ENCODE data around the gene S100PBP.
"Not testable (repeated sequence)": the region's sequence is repeated elsewhere in the genome, so short reads cannot be mapped to it uniquely, and the experiment has no call there.

Gene S100PBP

DNA sequence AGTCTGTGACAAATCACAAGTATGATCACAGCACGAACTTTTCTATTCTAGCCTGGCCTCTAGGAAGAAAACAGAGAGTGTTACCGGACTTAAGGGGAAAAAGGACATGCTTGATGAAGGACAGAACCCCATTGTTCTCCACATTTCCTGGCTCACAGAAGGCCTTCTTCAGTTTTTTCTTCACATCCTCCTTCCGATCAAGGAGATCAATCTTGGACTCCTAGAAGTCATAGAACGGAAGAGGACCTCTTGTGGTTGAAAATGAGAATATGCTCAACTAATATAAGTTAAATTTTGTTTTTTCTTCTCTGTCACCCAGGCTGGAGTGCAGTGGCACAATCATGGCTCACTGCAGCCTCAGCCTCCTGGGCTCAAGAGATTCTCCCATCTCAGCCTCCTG, 30.6 kb upstream of the S100PBP start:
- DNase-seq: no peak

DNA sequence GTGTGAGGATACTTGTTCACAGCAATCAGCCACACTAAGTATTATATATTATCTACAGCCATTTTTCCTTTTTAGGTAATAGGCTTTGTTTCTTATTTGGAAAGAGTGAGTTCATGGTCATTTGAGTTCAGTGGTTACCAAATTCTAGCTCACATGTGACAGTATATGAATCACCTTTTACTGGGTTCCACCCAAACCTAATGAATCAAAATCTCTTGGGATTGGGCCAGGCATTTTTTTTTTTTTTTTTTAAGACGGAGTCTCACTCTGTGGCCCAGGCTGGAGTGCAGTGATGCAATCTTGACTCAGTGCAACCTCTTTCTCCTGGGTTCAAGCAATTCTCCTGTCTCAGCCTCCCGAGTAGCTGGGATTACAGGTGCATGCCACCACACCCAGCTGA, 28.1 kb upstream of the S100PBP start:
- peak; percentile 39 for DNase-seq

DNA sequence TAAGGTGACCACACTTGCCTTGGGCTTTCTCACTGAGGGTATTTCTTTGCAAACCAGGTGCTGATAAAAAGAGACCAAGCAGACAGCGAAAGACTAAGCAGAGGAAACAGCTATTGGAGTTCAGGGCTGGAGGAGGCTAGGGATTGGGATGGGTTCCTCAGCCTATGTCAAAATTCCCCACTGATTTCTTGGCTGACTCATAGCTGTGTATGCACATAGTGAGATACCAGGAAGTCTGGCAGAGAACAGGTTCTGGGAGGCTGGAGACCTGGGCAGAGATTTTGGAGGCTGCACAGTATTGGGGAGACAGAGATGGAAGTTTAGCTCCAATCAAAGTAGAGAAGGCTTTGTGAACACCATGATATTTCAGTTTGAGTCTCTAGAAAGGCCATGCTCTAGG, 25.6 kb upstream of the S100PBP start:
- no peak for DNase-seq

DNA sequence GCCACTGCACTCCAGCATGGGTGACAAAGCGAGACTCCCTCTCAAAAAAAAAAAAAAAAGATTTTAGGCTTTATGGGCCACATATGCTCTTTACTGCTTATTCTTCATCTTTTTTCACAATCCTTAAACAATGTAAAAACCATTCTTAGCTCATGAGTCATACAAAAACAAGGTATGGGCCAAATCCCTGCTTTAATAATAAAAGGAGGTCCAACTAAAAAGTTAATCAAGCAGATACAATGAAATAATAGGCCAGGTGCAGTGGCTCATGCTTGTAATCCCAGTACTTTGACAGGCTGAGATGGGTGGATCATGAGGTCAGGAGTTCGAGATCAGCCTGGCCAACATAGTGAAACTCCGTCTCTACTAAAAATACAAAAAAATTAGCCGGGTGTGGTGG, 21.7 kb upstream of the S100PBP start:
- peak; percentile 50 for DNase-seq

DNA sequence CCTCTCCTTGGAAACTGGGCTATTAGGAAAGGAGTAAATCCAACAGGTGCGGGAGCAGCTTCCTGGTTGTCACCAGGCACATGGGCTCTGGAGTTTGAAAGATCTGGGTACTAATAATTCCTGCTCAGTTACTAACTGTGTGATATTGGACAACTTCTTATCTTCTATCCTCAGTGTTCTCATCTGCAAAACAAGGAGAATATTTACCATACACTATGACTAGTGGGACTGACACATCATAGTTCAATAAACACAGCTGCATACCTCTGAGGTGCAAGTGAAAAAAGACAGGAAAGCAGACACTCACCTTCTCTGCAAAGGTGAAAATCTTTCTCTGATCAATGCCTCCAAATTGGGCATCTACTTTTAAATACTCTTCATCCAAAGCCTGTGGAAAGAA, 20.0 kb upstream of the S100PBP start:
- DNase-seq: no peak

DNA sequence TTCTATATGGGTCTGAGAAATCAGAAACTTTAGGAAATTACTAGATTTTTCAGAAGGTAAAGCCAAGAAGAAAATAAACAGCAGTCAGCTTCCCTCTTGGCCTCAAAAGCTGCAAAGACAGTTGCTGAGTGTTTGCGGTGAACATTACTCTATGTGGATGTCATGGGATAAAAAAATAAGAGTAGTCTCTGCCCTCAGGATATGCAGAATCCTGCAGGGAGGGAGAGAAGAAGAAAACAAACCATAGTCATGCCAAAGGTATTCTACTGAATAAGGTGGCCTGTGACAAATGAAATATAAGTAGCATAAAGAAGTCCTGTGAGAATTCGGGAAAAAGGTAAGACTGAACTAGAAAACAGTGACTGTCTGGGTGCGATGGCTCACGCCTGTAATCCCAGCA, 19.3 kb upstream of the S100PBP start:
- DNase-seq: no peak

DNA sequence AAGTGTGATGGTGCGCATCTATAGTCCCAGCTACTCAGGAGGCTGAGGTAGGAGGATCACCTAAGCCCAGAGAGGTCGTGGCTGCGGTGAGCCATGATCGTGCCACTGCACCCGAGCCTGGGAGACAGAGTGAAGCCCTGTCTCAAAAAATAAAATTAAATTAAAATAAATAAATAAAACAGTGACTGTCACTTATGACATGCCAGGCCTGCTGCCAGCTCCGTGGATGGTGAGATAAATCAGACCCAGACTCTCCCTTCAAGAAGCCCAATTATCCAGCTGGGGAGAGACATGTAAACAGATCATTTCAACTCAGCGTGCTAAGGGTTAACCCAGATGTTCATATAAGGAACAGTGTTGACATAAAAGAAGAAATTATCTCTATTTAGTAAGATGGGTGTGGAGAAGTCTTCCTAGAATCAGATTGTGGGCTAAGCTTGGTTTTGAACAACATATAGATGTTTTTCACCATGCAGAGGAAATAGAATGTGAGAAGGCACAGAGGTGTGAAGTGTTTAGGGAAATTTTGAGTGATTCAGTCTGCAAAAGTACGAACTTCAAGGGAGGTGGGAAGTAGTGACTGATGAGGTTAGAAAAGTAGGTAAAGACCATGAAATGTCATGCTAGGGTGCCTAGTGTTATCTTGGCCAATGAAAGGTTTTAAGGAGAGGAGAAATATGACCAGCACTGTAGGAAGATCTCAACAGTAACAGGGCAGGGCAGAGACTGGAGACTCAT, 18.6 kb upstream of the S100PBP start:
- DNase-seq: no peak

DNA sequence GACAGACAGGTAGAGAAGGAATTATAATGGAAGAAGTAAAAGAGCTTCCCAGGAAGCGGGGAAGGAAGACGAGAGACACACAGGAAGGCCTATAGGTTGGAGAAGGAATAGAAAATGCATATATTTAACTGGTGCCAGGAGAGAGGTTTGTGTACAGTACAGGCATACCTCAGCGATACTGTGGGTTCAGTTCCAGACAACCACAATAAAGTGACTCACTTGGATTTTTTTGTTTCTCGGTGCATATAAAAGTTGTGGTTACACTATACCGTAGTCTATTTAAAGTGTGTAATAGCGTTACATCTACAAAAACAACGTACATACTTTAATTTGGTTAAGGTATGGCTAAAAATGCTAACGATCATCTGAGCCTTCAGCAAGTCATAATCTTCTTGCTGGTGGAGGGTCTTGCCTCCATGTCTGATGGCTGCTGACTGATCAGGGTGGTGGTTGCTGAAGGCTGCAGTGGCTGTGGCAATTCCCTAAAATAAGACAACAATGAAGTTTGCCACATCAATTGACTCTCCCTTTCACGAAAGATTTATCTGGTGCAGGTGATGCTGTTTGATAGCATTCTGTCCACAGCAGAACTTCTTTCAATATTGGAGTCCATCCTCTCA, 16.2 kb upstream of the S100PBP start:
- DNase-seq: no peak

DNA sequence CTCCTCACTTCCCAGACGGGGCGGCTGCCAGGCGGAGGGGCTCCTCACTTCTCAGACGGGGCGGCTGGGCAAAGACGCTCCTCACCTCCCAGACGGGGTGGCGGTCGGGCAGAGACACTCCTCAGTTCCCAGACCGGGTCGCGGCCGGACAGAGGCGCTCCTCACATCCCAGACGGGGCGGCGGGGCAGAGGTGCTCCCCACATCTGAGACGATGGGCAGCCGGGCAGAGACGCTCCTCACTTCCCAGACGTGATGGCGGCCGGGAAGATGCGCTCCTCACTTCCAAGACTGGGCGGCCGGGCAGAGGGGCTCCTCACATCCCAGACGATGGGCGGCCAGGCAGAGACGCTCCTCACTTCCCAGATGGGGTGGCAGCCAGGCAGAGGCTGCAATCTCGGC, 13.0 kb upstream of the S100PBP start:
- not testable (repeated sequence) for DNase-seq

DNA sequence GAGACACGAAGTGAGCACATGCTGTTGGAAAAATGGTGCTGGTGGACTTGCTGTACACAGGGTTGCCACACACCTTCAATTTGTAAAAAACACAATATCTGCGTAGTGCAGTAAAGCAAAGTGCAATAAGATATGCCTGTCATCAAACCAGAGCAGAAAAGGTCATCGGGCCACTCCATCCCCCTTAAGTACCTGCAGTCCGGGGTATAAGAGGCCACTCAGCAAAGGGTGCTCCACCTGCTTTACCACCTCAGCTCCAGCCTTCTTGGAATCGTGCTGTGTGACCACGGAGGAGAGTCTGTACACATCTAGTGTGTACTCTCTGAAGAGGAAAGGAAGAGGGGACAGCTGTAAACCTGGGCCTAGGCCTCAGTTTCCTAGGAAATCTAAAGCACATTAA, 11.2 kb upstream of the S100PBP start:
- DNase-seq: no peak

DNA sequence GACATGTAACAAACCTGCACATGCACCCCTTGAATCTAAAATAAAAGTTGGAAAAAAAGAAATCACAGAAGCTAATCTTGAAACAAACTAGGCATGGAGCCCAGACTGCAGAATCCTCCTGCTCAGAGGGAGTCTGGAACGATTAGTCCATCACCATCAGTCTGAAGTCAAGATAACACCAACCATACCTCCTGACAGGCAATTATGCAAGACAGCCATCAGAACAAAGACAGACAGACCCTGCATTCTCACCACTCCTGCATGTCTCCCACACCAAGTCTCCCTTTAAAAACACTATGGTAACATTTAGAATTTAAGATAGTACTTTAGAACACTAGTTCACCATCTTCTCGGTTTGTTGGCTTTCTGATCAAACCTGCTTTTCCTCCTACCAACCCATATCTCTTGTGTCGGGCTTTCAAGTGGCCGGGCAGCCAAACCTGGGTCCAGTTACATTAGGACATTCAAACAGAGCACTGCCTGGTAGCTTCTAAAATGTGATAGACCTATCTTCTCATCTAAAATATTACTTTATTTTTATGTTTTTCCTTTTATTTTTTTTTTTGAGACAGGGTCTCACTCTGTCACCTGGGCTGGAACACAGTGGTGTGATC, 10.4 kb upstream of the S100PBP start:
- no peak for DNase-seq

DNA sequence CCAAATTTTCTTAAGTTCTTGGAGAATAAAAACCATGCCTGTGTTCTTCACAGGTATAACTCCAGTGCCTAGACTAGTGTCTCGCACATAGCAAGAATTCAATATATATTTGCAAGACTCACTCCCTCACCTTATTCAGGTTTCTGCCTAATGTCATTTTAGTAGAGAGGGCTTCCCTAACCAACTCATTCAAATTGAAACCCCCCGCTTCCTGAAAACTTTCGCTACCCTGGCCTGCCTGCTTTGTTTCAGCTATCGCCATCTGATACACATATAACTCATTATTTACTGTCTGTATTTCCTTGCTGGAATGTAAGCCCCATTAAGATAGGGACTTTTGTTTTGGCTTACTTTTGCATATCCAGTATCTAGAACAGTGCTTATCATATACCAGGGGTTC, 8.9 kb upstream of the S100PBP start:
- no peak for DNase-seq

DNA sequence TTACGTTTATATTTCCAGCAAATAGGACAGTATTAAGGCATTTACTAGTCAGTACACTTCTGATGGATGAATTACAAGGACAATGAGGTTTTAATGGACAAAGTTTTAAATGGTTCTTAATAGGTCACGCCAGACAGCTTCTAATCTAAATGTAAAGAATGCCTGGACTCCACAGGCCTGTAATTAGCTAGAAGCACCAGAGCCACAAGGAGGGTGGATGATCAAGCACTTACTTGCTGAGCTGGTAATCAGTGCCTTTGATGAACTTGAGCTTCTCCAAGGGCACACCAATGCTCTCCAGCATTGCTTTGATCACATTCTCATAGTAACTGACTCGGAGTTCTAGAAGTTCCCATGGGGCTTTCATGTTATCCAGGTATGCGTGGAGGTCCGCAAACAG, 7.1 kb upstream of the S100PBP start:
- DNase-seq: no peak

DNA sequence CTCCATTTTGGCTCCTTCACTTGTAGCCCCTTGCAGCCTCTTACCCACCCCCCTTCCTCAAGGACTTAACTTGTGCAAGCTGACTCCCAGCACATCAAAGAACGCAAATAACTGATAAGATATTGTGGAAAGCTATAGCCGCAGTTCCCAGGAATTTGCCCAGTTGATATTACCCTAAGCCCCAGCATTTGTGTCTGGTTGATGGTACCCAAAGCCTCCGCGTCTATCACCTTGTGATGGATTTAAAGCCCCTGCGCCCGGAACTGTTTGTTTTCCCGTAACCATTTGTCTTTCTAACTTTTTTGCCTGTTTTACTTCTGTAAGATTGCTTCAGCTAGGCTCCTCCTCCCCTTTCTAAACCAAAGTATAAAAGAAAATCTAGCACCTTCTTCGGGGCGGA, 6.2 kb upstream of the S100PBP start:
- DNase-seq: no peak

DNA sequence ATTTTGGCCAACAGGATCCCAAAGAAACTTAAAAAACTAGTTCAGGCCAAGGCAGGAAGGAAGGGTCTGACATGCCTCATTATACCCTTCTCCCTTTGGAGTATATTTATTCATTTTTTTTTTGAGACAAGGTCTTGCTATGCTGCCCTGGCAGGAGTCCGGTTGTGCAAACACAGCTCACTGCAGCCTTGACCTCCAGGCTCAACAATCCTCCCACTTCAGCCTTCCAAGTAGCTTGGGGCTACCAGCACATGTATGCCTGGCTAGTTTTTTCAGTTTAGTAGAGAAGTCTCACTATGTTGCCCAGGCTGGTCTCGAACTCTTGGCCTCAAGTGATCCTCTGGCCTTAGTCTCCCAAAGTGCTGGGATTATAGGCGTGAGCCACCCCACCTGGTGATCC, 5.5 kb upstream of the S100PBP start:
- DNase-seq: no peak

DNA sequence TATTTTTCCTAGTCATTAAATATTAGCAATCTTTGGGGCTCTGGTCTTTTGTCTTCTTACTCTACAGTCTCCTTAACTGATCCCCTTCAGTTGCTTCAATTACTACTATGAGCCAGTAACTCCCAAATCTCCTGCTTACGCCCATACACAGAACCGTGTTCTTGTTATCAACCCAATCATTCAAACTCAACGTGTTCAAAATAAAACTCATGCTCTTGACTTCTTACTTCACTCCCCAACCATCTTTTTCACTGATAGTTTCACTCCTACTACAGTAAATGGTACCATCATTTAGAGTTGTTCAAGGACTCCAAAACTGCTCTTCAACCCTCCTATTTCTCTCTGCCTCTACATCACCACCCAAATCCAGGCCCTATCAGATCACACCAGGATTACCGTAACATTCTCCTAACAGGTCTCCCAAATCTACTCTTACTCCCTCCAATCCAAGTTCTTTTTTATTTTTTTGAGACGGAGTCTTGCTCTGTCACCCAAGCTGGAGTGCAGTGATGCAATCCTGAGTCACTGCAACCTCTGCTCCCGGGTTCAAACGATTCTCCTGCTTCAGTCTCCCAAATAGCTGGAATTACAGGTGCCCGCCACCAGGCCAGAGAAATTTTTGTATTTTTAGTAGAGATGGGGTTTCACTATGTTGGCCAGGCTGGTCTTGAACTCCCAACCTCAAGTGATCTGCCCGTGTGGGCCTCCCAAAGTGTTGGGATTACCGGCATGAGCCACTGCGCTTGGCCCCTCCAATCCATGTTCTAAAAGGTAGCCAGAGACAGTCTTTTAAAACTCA, 3.3 kb upstream of the S100PBP start:
- no peak for DNase-seq

DNA sequence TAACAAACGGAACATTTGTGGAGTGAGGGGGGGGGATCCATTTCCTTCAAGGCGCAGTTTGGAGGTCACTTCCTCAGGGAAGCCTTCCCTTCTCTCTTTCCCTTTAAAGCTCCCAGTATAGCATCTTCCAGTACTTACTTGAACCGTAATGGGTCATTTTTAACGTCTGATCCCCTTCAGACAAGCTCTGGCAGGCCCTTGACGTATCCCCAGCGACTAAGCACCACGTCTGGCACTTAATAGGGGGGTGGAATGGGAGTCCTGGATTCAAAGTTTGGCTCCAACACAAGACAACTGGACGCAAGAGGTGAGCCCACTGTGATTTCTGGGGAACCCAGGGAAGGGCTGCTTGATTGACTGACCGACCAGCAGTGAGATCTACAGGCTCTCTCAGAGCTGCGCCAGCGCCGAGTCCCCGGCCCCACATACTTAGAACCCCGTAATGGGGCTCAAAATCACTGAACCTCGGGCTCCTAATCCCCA, 736 bp upstream of the S100PBP start:
- DNase-seq: no peak

DNA sequence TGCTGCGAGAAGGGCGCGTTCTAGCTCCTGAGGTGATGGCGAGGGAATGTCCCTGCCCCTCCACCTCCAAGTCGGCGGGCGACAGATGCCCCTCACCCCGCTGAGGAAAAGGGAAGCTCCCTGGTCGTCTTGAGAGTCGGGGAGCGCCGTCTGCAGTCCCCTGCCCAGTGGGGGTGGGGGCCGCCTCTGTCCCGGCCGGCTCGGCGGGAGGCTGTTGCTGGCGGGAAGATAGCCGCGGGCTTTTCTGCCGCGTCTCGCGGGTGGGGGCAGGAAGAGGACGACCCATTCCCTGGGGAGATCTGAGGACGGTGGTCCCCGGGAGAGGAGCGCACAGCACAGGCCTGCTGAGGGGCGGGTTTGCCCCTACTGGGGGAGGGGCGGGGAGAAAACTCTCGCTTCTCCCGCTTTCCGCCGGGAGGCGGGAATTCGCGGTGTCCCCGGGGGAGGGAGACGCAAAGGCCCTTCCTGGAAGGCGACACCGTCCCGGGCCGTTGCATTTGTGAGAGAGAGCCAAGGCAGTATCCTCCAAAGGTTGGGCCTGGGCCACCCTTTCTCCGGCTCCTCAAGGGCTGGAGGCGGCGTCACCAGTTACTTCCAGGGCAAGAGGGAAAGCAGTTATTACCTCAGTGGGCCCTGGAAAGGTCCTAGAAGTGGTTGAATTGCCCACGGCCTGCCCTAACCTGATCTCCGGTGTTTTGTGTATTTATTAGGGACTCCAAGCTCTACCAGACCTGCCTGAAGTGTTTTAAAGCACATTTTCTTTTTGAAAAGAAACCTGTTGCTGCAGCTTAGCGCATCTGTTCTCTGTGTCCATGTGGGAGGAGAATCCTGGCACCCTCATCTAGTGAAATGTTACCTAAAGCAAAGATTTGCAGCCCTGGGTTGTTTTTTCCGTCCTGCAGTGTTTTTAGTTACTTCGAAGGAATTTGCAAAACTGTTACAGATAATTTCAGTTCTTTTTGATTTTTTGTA, 648 bp downstream of the S100PBP start:
- DNase-seq: peak; percentile 37

DNA sequence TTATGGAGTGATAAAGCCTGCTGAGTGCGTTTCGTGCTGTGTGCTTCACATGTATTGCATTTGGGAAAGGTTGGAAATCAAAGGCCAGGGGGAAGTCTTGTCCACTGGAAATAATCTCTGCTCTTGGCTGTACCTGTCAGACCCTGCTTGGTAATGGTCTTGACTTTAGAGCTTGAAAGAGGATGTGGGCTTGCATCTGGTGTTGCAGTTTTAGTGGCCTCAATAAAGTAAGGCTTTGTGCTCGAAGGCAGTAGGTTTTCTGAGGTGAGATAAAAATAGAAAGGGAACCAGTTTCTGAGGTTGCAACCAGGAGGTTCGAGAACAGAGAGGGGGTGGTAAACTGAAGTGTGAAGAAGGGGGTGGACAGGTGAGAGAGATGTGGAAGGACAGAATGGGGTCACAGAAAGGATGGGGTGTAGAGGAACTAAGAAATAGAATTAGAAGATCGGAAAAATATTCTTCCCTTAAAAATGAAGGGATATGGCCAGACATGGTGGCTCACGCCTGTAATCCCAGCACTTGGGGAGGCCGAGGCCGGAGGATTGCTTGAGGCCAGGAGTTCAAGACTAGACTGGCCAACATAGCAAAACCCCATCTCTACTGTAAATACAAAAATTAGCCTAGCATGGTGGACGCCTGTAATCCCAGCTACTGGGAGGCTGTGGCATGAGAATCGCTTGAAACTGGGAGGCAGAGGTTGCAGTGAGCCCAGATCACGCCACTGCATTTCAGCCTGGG, 1.5 kb downstream of the S100PBP start:
- no peak for DNase-seq

DNA sequence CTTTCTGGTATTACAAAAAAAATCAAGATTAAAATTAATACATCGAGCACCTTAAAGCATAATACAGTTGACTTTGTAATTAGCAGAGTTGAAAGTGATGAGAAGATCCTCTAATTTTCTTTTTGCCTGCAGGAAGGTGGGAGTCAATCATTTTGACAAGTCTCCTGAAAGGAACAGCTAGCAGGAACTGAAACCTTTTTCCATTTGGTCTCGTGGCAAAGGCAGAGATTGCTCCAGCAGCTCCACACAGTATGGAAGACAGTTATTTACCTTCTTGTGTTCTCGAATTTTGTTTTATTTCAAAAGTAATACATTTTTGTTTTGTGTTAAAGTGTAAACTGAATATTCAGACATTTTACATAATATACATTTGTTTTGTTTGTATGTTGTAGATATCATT, 7.7 kb downstream of the S100PBP start:
- no peak for DNase-seq

DNA sequence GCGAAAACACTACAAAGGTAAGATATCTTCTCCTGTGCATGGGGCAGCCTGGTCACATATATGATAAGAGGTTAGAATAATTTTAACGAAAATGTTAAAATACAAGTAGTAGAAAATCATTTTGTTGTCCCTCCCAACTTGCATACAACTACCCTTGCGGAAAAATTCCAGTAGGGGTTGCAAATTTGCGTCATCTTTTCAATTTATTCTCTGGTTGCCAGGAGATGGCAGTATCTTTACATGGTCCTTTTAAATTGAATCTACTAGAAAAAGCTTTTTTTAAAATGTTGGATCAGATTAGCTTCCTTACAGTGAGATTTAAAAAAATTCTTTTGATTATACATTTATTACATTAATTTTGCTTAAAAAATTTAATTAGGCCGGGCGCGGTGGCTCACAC, 10.9 kb downstream of the S100PBP start:
- no peak for DNase-seq

All from kidney glomerular epithelial cell (primary cell).